NCI-H2081 (cell line): Measurements from ENCODE around the gene ALOX15B.
A peak's percentile ranks its signal among the peaks of the same experiment; 100 is the strongest.
"Not testable (repeated sequence)": the region's sequence is repeated elsewhere in the genome, so short reads cannot be mapped to it uniquely, and the experiment has no call there.

Experiments used
- DNase-seq, 2 experiments: peaks; one replicate each; lab custom pipeline; 2025; lab: John Stamatoyannopoulos, UW

The ALOX15B gene

DNA sequence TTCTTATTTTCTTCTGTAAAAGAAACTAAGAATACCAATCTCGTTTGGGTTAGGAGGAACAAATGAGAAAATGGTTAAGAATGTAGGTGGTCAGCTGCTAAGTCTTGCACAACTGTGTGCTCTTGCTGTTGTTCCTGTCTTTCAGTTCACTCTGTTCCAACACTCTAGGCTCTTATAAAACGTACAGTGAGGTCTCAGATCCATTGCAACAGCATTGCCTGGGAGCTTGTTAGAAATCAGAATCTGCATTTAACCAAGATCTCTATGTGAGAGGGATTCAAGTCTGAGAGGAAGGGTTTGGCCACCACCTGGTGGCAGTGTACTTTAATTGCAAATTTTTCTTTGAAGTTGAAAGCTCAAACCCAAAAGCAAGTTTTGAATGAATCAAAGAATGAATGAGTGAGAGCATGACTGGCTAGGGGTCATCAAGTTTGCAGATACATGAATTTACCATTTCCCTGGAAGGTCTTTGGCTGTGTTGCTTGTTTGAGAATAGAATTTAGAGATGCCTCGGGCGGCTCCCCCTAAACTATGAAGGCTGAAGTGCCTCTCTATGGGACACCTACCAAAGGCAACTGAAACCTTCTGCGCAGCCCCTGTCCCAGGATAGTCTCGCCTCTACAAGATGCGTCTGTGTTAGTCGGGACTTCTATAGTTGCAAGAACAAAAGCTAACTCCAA lies 2.5 kb downstream of the ALOX15B start:
- peak; percentile 17 to 36 for DNase-seq

DNA sequence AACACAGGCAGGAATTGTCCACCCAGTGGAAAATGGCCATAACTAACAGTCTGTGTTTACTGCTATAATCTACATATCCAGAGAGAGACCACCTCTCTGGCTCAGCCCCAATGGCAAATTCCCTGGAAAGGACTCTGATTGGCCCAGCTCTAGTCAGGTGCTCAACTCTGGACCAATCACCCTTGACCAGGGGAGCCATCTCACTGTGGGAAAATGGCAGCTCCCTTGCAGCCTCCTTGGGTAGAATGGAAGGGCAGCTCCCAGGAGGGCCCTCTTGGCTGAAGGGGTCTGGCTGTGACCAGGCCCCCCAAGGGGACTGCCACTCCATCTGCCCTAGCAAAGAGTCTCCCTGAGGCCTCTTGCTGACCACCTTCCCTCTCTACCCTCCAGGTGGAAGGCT lies 3.1 kb downstream of the ALOX15B start:
- no peak for DNase-seq

DNA sequence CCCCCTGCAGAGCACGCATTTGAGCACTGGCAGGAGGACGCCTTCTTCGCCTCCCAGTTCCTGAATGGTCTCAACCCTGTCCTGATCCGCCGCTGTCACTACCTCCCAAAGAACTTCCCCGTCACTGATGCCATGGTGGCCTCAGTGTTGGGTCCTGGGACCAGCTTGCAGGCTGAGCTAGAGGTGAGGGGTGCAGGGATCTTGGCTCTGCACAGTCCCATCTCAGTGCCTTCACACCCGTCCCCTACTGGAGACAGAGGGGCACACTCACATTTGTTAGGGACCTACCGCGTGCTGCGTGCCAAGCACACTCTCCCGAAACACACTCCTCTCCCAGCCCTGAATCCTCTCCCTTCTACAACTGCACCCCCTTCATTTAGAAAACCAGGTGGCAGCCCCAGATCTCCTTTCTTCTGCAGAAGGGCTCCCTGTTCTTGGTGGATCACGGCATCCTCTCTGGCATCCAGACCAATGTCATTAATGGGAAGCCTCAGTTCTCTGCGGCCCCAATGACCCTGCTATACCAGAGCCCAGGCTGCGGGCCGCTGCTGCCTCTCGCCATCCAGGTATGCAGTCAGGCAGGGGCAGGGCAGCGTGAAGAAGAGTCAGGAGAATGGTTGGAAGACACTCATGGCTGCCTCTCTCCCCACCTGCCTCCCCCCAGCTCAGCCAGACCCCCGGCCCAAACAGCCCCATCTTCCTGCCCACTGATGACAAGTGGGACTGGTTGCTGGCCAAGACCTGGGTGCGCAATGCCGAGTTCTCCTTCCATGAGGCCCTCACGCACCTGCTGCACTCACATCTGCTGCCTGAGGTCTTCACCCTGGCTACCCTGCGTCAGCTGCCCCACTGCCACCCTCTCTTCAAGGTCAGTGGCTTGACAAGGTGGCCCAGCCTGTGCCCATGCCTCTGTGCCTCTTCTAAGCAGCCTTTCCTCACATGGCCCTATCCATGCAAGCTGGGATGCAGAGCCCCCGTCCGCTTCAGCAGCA lies 6.3 kb downstream of the ALOX15B start:
- DNase-seq = no peak

DNA sequence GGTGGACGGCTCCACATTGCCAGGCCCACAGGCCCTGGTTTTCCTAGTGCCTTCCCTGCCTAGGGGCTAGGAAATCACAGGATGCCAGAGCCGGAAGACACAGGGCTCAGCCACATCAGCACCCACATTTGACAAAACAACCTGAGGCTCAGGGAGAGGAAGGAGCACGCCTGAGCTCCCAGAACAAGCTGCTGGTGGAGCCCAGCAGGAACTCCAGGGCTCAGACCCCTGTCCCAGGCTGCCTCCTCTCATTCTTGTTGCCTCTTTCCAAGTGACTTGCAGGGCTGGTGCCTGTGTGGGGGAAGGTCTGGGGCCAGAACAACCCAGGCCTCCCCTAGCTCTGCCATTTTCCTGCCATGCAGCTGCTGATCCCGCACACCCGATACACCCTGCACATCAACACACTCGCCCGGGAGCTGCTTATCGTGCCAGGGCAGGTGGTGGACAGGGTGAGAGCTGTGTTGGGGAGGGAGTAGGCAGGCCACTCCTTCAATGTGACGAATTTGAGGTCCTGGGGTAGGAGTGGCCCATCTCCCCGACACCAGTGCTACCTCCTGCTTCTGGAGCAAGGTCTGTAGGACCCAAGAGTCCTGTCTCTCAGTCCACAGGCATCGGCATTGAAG lies 7.6 kb downstream of the ALOX15B start:
- DNase-seq = no peak

DNA sequence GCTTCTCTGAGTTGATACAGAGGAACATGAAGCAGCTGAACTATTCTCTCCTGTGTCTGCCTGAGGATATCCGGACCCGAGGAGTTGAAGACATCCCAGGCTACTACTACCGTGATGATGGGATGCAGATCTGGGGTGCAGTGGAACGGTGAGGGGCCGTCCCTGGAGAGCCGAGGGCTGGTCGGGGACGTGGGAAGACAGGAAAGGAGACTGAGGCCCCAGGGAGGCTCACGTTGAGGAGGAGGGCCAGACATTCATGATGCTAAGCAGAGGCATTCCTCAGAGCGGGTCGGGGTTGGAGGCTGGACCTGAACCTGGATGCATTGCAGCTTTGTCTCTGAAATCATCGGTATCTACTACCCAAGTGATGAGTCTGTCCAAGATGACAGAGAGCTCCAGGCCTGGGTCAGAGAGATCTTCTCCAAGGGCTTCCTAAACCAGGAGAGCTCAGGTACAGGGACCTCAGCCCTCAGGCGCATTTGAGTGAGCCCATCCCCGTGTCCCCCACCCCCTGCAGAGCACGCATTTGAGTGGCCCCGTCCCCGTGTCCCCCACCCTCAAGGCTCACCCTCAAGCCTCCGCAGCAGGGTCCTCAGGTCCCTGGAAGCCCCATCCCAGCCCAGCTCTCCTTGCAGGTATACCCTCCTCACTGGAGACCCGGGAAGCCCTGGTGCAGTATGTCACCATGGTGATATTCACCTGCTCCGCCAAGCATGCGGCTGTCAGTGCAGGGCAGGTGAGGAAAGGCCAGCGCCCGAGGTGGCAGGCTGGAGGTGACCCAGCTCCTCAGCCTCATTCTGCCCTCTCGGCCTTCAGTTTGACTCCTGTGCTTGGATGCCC lies 8.3 kb downstream of the ALOX15B start:
- no peak for DNase-seq

DNA sequence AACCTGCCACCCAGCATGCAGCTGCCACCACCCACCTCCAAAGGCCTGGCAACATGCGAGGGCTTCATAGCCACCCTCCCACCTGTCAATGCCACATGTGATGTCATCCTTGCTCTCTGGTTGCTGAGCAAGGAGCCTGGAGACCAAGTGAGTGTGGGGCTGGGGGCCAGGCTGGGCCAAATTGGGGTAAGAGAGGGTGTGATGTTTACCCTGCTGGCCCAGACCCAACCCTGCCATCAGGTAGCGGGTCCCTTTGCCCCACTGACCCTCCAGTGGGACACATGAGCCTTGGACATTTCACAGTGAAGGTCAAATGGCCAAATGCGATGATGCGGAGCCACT lies 8.9 kb downstream of the ALOX15B start:
- DNase-seq = no peak

DNA sequence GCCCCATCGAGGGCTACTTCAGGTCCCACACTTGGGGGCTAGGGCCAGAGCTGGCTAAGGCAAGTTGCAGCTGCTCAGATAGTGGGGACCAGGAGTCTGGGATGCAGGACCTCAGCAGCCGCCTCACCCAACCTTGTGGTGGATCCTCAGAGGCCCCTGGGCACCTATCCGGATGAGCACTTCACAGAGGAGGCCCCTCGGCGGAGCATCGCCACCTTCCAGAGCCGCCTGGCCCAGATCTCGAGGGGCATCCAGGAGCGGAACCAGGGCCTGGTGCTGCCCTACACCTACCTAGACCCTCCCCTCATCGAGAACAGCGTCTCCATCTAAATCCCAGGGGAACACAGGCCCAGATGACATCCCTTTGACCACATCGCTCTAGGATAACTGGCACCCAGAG lies 9.4 kb downstream of the ALOX15B start:
- no peak for DNase-seq

DNA sequence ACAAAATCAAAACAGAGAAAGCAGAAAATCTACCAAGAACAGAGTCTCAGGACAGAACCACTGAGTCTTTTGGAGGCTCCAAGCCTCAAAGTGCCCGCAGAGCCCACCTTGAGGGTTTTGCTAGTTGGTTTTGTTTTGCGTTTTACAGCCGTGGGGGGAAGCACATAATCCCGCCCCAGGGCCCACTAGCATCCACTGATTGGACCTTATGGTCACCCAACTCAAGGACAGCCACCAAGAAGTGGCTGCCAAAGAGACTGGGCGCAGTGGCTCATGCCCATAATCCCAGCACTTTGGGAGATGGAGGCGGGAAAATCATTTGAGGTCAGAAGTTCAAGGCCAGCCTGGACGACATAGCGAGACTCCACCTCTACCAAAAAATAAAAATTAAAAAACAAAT lies 9.9 kb downstream of the ALOX15B start:
- no peak for DNase-seq

DNA sequence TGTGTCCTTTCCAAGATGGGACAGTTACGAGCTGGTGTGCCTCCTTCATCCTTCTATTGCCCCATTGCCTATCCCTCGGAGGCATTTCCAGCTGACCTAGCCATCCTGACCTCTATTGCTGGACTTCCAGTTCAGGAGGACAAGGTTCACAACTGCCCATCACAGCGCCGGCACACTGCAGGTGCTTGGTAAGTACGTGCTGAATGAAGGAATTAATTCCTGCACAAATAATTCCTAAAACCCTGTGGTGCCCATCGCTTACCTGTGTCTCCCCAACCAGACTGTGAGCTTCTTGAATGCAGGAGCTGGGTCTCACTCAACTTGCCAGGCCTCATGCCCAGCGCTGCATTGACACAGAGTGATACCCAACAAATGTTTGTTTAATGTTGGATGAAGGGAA lies 13.0 kb downstream of the ALOX15B start:
- DNase-seq = no peak

DNA sequence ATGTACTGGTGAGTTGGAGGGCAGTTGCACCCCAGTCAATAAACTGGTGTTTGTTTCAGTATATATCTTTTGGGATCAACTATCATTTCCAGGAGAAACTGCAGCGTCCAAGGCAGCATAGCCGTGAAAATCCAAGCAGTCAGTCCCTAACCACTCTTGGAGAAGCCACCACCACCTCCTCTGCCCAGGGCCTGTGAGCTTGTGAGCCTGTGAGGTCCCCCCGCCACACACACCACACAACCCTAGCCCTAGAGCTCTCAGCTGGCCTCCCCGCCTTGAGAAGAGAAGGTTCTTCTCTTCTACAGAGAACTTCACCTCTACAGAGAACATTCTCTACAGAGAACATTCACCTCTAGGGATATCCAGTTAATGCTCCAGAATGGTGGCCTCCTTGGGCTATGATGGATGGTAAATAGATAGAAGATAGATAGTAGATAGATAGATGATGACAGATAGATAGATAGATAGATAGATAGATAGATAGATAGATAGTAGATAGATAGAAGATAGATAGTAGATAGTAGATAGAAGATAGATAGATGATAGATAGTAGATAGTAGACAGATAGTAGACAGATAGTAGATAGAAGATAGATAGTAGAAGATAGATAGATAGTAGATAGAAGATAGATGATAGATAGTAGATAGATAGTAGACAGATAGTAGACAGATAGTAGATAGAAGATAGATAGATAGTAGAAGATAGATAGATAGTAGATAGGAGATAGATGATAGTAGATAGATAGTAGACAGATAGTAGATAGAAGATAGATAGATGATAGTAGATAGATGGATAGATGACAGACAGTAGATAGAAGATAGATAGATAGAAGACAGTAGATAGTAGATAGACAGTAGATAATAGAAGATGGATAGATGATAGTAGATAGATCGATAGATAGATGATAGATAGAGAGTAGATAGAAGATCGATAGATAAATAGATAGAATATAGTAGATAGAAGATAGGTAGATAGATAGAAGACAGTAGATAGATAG lies 13.7 kb downstream of the ALOX15B start:
- DNase-seq = no peak

DNA sequence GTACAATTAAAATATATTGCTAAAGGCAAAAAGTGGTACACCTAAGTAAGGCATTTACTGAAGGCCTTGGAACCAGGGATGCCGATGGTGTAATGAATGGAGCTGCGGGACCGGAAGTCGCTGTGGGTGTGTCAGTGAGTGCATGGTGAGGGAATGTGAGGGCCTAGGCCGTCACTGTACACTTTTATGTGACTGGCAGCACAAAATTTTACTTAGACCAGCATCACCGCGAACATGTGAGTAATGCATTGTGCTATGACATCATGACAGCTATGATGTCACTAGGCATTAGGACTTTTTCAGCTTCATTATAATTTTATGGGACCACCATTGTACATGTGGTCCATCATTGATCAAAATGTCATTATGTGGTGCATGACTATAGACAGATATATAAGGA lies 14.7 kb downstream of the ALOX15B start:
- DNase-seq = no peak

DNA sequence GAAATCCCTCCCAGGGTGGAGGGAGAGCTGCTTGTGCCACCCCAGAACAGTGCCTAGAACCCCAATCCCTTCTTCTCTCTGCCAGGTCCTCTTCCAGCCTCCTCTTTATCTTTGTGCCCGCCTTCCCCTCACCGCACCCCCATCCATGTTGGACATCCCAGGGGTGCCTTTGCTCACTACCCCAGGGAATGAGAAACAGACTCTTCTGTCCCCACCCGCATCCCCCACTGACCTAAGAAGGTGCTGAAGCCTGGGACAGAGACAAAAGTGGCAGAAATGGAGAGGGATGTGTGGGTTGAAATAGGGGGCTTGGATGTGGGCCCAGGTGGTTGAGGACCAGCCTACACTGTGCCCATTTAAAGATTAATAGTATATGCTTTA lies 17.0 kb downstream of the ALOX15B start:
- no peak for DNase-seq

DNA sequence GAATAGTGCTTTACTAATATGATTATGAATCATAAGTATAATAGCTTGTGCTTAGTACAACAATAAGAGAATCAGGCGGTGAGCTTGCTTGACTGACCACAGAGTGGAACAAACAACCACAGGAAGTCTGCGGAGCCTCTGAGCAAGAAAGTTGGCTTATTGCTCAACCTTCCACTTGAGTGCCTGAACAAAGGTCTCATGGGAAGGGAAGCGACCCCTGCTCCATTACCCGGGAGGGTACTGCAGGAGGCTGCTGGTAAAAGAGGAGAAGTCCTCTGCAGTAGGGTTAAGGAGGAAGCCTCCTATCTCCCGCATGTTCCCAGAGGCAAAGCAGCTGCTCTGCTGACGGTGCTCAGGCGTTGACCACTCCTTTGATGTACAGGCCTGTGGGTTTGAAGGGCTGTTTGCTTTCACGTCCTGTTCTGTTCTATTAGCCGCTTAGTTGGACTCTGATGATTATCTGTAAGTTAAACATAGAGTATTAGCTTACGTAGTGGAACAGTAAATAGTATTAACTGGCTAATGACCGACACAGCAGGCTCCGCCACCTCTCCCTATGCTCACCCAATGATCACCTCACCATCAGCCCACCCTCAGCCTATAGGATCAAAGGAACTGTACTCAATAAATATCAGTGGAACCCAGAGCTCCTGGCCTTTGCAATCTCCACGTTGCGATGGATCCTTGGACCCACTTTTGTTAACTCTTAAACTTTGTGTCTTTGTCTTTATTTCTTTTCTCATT lies 17.5 kb downstream of the ALOX15B start:
- no peak for DNase-seq

DNA sequence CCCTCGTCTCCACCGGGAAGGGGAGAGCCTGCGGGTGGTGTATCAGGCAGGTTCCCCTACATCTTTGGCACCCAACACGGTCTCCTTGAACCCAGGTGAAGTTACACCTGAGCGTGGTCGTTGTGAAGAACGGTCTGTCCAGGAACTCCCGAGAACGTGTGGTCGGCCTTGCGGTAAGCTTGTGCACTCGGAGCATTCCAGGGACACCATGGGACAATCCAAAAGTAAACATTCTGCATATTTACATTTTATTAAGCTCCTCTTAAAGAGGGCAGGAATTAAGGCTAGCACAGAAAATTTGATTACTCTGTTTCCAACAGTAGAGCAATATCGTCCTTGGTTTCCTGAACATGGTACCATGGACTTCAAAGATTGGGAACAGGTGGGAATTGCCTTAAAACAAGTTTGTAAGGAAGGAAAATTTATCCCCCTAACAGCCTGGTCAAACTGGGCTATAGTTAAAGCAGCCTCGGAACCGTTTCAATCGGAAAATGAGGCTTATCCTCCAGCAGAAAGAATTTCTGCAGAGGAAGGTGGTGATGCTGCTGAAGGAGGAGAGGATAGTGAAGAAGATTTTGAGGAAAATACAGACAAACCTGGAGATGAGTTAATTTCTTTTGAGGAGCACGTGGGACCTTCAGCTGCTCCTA lies 18.2 kb downstream of the ALOX15B start:
- DNase-seq = no peak

DNA sequence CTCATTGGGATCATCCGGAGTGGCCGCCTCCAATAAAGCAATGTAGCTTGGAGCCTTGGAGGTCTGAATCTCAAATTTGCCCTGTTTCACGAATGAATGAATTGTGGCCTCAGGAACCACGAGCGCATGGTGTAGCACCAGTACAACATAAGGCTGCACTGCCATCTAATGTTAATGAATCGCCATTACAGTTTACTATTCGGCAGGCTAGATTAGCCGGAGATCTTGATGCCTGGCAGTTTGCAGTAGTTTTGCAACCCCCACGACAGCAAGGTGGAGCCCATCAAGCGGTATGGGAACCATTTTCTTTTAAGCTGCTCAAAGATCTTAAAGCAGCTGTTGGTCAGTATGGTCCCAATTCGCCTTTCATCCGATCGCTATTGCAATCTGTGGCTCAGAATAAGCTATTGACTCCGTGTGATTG lies 18.8 kb downstream of the ALOX15B start:
- DNase-seq = peak; percentile 64 to 85

DNA sequence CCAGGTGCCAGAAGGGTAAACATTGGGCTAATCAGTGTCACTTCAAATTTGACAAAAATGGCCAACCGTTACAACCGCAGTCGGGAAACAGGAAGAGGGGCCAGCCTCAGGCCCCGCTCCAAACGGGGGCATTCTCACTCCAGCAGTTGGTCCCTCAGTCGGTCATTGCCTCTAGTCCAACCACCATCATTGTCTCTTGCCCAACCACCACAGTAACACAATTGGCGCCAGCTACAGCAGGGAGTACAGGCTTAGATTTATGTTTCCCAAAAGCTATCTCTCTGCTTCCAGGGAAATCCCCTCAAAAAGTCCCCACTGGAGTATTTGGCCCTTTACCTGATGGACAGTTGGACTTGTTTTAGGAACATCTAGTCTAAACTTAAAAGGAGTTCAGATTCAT lies 20.3 kb downstream of the ALOX15B start:
- DNase-seq = peak in 1 of 2 experiments; percentile 80

DNA sequence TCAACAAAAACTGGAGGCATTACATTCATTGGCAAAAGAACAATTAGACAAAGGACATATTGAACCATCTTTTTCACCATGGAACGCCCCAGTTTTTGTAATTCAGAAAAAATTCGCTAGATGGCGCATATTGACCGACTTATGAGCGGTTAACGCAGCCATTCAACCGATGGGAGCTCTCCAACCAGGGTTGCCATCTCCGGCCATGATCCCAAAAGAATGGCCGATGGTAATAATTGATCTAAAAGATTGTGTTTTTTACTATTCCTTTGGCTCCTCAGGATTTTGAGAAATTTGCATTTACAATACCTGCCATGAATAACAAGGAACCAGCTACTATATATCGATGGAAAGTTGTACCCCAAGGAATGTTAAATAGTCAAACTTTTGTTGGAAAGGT lies 21.4 kb downstream of the ALOX15B start:
- peak; percentile 68 to 83 for DNase-seq

DNA sequence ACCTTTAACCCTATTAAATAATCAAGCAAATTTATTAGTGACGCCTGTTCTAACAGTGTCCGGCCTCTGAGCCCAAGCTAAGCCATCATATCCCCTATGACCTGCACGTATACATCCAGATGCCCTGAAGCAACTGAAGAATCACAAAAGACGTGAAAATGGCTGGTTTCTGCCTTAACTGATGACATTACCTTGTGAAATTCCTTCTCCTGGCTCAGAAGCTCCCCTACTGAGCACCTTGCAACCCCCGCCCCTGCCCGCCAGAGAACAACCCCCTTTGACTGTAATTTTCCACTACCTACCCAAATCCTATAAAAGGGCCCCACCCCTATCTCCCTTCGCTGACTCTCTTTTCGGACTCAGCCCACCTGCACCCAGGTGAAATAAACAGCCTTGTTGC lies 23.0 kb downstream of the ALOX15B start:
- not testable (repeated sequence) for DNase-seq

DNA sequence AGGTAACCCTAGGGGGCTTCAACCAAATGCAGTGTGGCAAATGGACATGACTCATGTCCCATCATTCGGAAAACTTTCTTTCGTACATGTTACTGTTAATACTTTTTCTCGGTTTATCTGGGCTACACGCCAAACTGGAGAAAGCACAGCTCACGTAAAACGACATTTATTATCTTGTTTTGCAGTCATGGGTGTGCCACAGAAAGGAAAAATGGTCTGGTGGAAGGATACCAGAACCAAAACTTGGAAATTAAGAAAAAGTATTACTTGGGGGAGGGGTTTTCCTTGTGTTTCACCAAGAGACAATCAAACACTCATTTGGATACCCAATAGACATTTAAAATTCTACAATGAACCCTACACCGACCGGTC lies 23.6 kb downstream of the ALOX15B start:
- no peak for DNase-seq
